GM23248 (cell line): ENCODE results near the gene SORT1. TPM values are rescaled to one million over a fixed set of nuclear protein-coding genes. Genes with fewer than 3 reads are reported as not detected.

Experiments used
- DNase-seq: peaks from one replicate; pipeline ENCODE4 v3.0.0-alpha.2; 2015
- H2AFZ ChIP-seq: fragments of 200-600 bp; sonication (generic); 2 replicates; pipeline ENCODE4 v1.6.1; 2016; ENCODE audit warnings: antibody characterized with exemption
- H3F3A ChIP-seq: fragments of 200-600 bp; sonication (generic); 2 replicates; pipeline ENCODE4 v1.6.1; 2016; ENCODE audit warnings: mild to moderate bottlenecking, antibody characterized with exemption, mixed run types; ENCODE audit not compliant: insufficient read depth
- H3K27ac ChIP-seq: fragments of 200-600 bp; sonication (generic); 2 replicates; pipeline ENCODE4 v1.5.1; 2016; ENCODE audit warnings: mild to moderate bottlenecking
- H3K27me3 ChIP-seq: fragments of 200-600 bp; sonication (generic); replicated peaks from 2 replicates; pipeline ENCODE4 v1.6.1; 2016; ENCODE audit warnings: mild to moderate bottlenecking; ENCODE audit not compliant: insufficient read depth
- H3K36me3 ChIP-seq: fragments of 200-600 bp; sonication (generic); 2 replicates; pipeline ENCODE4 v1.6.1; 2016; ENCODE audit warnings: low read depth, mild to moderate bottlenecking
- H3K4me1 ChIP-seq: fragments of 200-600 bp; sonication (generic); 2 replicates; pipeline ENCODE4 v1.6.1; 2016; ENCODE audit warnings: mild to moderate bottlenecking; ENCODE audit not compliant: insufficient read depth
- H3K4me2 ChIP-seq: fragments of 200-600 bp; sonication (generic); one replicate; pipeline ENCODE4 v1.6.1; 2016; ENCODE audit warnings: mild to moderate bottlenecking; ENCODE audit not compliant: unreplicated experiment
- H3K4me3 ChIP-seq: fragments of 200-600 bp; sonication (generic); 2 replicates; pipeline ENCODE4 v1.5.1; 2016; ENCODE audit warnings: mild to moderate bottlenecking
- H3K79me2 ChIP-seq: fragments of 200-600 bp; sonication (generic); 2 replicates; pipeline ENCODE4 v1.6.1; 2016; ENCODE audit warnings: mild to moderate bottlenecking; ENCODE audit not compliant: insufficient read depth
- H3K9ac ChIP-seq: fragments of 200-600 bp; sonication (generic); 2 replicates; pipeline ENCODE4 v1.6.1; 2016; ENCODE audit warnings: mild to moderate bottlenecking
- H3K9me2 ChIP-seq: fragments of 200-600 bp; sonication (generic); 2 replicates; pipeline ENCODE4 v1.6.1; 2016; ENCODE audit warnings: mixed run types, mild to moderate bottlenecking, moderate library complexity; ENCODE audit not compliant: insufficient read depth
- H3K9me3 ChIP-seq: fragments of 200-600 bp; sonication (generic); one replicate; pipeline ENCODE4 v1.6.1; 2017; ENCODE audit warnings: low read depth
- H4K20me1 ChIP-seq: fragments of 200-600 bp; sonication (generic); 2 replicates; pipeline ENCODE4 v1.6.0; 2016; ENCODE audit not compliant: insufficient read depth
- EZH2 ChIP-seq: fragments of 200-600 bp; sonication (generic); IDR thresholded peaks from 2 replicates; pipeline ENCODE4 v1.6.1; 2018; ENCODE audit warnings: antibody characterized with exemption, mild to moderate bottlenecking; ENCODE audit not compliant: insufficient read depth, poor library complexity, severe bottlenecking
- EZH2phosphoT487 ChIP-seq: fragments of 200-600 bp; sonication (generic); IDR thresholded peaks from 2 replicates; pipeline ENCODE4 v1.6.1; 2018; ENCODE audit warnings: antibody characterized with exemption, moderate library complexity, mild to moderate bottlenecking, low read depth; ENCODE audit not compliant: insufficient read depth
- WGBS, 2 experiments: methylation state at CpG; one replicate each; pipeline ENCODE4 v1.1.6; 2015 to 2017; ENCODE audit warnings: low lambda C conversion rate in 2 of 2, low coverage in 1 of 2; ENCODE audit errors: missing lambda C conversion rate in 2 of 2; 5-methylcytosine and 5-hydroxymethylcytosine counted together
- in situ Hi-C: fragments of 300-500 bp; cut with MboI; formaldehyde crosslinking; loops from 2 replicates; pipeline ENCODE4 v1.15.0; 2020
- polyA plus RNA-seq: library from polyadenylated mRNA; unstranded; fragments of >200 nt; fragmentation: Nextera tagmentation; extraction: Ambion mirVana; gene quantifications from 2 replicates; pipeline ENCODE4 v1.2.1, GENCODE V29; 2016
- total RNA-seq: library from RNA; depleted of rRNA; stranded (reverse); fragments of >200 nt; shearing (Covaris generic); gene quantifications from 2 replicates; pipeline ENCODE4 v1.2.3, GENCODE V29; 2014

The SORT1 gene
- total and polyA plus RNA-seq, 2 experiments from 2014 or later = 7.1 to 8.4 TPM

- H2AFZ ChIP-seq = no peak overlapping the region
- peak; percentile 35 for DNase-seq
- TF ChIP-seq EZH2 = no peak
- TF ChIP-seq EZH2phosphoT487 = no peak
- no peaks in the 10 kb centered on the region for H3K9me2 ChIP-seq
- in situ Hi-C loops = loop anchor here (5.0 kb wide), 1 partner anchor 122 kb away; the partner anchor contains the start of gene SORT1
- no peaks in the 10 kb centered on the region for H3K27me3 ChIP-seq
- H3F3A ChIP-seq = no peaks in the 10 kb centered on the region; the same call in 1 of the 2 replicates
- no peaks in the 10 kb centered on the region for H4K20me1 ChIP-seq
- H3K36me3 ChIP-seq = no peaks in the 10 kb centered on the region
- WGBS, 2 experiments = 62 to 69% methylated on average over 21 to 24 of the region's 24 CpGs
- no peak overlapping the region for H3K9ac ChIP-seq
- H3K27ac ChIP-seq = no peak overlapping the region
- H3K9me3 ChIP-seq = no peaks in the 10 kb centered on the region
- H3K79me2 ChIP-seq = no peaks in the 10 kb centered on the region
- H3K4me3 ChIP-seq = no peak overlapping the region
- no peak overlapping the region for H3K4me2 ChIP-seq
- peaks cover 6% of the 10 kb centered on the region; the same call in 1 of the 2 replicates for H3K4me1 ChIP-seq
These were observed 122.9 kb downstream of the SORT1 start for GRCh38 chr1:109274533-109275476.

- WGBS, 2 experiments = 85 to 86% methylated on average over 23 to 30 of the region's 30 CpGs
- H3K36me3 ChIP-seq = no peaks in the 10 kb centered on the region
- no peak overlapping the region for H3K9ac ChIP-seq
- H3K27me3 ChIP-seq = no peaks in the 10 kb centered on the region
- no peaks in the 10 kb centered on the region for H3K9me3 ChIP-seq
- H3K4me3 ChIP-seq = no peak overlapping the region
- no peaks in the 10 kb centered on the region for H3K9me2 ChIP-seq
- H3K4me1 ChIP-seq = peaks cover 6% of the 10 kb centered on the region; the same call in 1 of the 2 replicates
- H2AFZ ChIP-seq = no peak overlapping the region
- in situ Hi-C loops = no loop called here
- TF ChIP-seq EZH2 (no peak), EZH2phosphoT487 (no peak)
- no peaks in the 10 kb centered on the region; the same call in 1 of the 2 replicates for H3F3A ChIP-seq
- no peak for DNase-seq
- H3K4me2 ChIP-seq = no peak overlapping the region
- H4K20me1 ChIP-seq = no peaks in the 10 kb centered on the region
- H3K27ac ChIP-seq = no peak overlapping the region
- no peaks in the 10 kb centered on the region for H3K79me2 ChIP-seq
These were observed 124.0 kb downstream of the SORT1 start for GRCh38 chr1:109273570-109274288.

GRCh38 chr1:109272831-109273547, 124.7 kb downstream of the SORT1 start:
- no peak overlapping the region for H3K4me3 ChIP-seq
- H3F3A ChIP-seq = no peaks in the 10 kb centered on the region; the same call in 1 of the 2 replicates
- H3K9me2 ChIP-seq = no peaks in the 10 kb centered on the region
- H3K36me3 ChIP-seq = no peaks in the 10 kb centered on the region
- no peak overlapping the region for H3K27ac ChIP-seq
- H3K4me2 ChIP-seq = no peak overlapping the region
- in situ Hi-C loops = no loop called here
- peaks cover 6% of the 10 kb centered on the region; the same call in 1 of the 2 replicates for H3K4me1 ChIP-seq
- no peaks in the 10 kb centered on the region for H4K20me1 ChIP-seq
- no peak for DNase-seq
- H2AFZ ChIP-seq = no peak overlapping the region
- H3K27me3 ChIP-seq = no peaks in the 10 kb centered on the region
- TF ChIP-seq EZH2phosphoT487 = no peak
- TF ChIP-seq EZH2 = no peak
- WGBS, 2 experiments = 95 to 96% methylated on average over 16 of the region's 16 CpGs
- H3K9ac ChIP-seq = no peak overlapping the region
- no peaks in the 10 kb centered on the region for H3K79me2 ChIP-seq
- H3K9me3 ChIP-seq = no peaks in the 10 kb centered on the region
